Stomach (tissue), 9 donors: ENCODE results near the gene C16orf95. TPM values are rescaled to one million over a fixed set of nuclear protein-coding genes. Genes with fewer than 3 reads are reported as not detected.
A peak's percentile ranks its signal among the peaks of the same experiment; 100 is the strongest.

ENCODE experiments used
- DNase-seq, 2 donors: peaks; one replicate each; pipeline versions ENCODE4 v3.0.0 to v3.0.0-alpha.2; 2013 to 2019
- H3K27ac ChIP-seq, 5 donors: fragments of 200-600 bp in 4 of 5; sonication (generic) in 4 of 5; one replicate each; pipeline ENCODE4 v1.5.1; 2013 to 2019; ENCODE audit warnings: mild to moderate bottlenecking in 1 of 5, moderate library complexity in 1 of 5
- H3K27me3 ChIP-seq, 3 donors: fragments of 200-600 bp; sonication (generic); one replicate each; pipeline ENCODE4 v1.5.1; 2017 to 2019; ENCODE audit warnings: mixed run types in 1 of 3
- H3K36me3 ChIP-seq, 4 donors: fragments of 200-600 bp; sonication (generic); 1 replicate in 3 of 4; 2 replicates in 1 of 4; pipeline ENCODE4 v1.5.1; 2016 to 2019
- H3K4me1 ChIP-seq, 4 donors: fragments of 200-600 bp; sonication (generic); one replicate each; pipeline ENCODE4 v1.5.1; 2016 to 2019
- H3K4me3 ChIP-seq, 4 donors: fragments of 200-600 bp; sonication (generic) in 3 of 4; one replicate each; pipeline ENCODE4 v1.5.1; 2016 to 2019; ENCODE audit warnings: mild to moderate bottlenecking in 1 of 4
- H3K9me3 ChIP-seq, 4 donors: fragments of 200-600 bp; sonication (generic); one replicate each; pipeline ENCODE4 v1.5.1; 2016 to 2019
- EP300 ChIP-seq: sonication (generic); formaldehyde crosslinking; IDR thresholded peaks from one replicate; pipeline ENCODE4 v1.6.1; 2017; ENCODE audit warnings: antibody characterized with exemption
- POLR2A ChIP-seq, 4 donors: fragments of 450-650 bp; IDR thresholded peaks; one replicate each; pipeline ENCODE4 v1.6.1; 2016; ENCODE audit warnings: antibody characterized with exemption in 4 of 4, control low read depth in 2 of 4, mild to moderate bottlenecking in 1 of 4, moderate library complexity in 1 of 4
- POLR2AphosphoS5 ChIP-seq, 3 donors: sonication (generic); formaldehyde crosslinking; IDR thresholded peaks; one replicate each; pipeline ENCODE4 v1.6.1; 2016; ENCODE audit warnings: antibody characterized with exemption in 3 of 3
- WGBS, 5 donors: extraction: QIAGEN DNeasy Blood & Tissue Kit in 3 of 5; methylation state at CpG; one replicate each; pipeline versions ENCODE4 v1.1.5 to v1.1.7; 2013 to 2018; 5-methylcytosine and 5-hydroxymethylcytosine counted together
- intact Hi-C: fragments of 100-400 bp; cut with DNase I; formaldehyde crosslinking; loops from one replicate; pipeline ENCODE4 v1.15.1; 2023; ENCODE audit warnings: low total_unique reads
- polyA plus RNA-seq, 3 donors: library from polyadenylated mRNA; stranded (reverse); fragments of 200-250 nt; gene quantifications; one replicate each; pipeline ENCODE4 v1.2.3, GENCODE V29; 2013
- total RNA-seq, 5 donors: library from RNA; depleted of rRNA; stranded (reverse); fragments of >200 nt; gene quantifications; one replicate each; pipeline versions ENCODE4 v1.1.0 to v1.2.3, GENCODE V29; 2014 to 2016
- TF ChIP-seq, protein P1 (sequence below), 7 experiments: fragments of 450-650 bp in 4 of 7; fragments of 200-600 bp in 3 of 7; sonication (generic) in 3 of 7; IDR thresholded peaks; one replicate each; pipeline ENCODE4 v1.5.1; 2016 to 2019; ENCODE audit warnings: antibody characterized with exemption in 7 of 7, control low read depth in 2 of 7, mild to moderate bottlenecking in 1 of 7
- donor health status: healthy with polysubstance abuse.
- donor health status: Bipolar disorder and iron deficiency.
- donor health status: healthy.

C16orf95 gene
- total and polyA plus RNA-seq, 8 donors: 0.55 to 4.9 (median 4.3) TPM; not detected in 3

DNA sequence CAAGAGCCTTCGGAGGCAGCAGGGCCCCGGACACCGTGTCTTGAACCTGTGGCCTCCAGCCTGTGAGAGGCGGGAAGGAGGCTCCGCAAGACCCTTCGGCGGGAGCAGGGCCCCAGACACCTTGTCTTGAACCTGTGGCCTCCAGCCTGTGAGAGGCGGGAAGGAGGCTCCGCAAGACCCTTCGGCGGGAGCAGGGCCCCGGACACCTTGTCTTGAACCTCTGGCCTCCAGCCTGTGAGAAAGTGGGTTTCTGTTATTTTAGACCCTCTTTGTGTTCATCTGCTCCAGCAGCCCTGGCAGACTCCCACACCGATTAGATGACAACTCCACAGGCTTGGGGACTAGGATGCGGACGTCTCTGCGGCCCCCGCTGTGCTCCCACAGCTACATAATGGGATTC is 36.4 kb upstream of the C16orf95 start:
- no peak for DNase-seq
- H3K27me3 ChIP-seq: no peaks in the 10 kb centered on the region
- 91 to 97% (median 95%) methylated on average over 11 to 17 of the region's 17 CpGs for WGBS, 5 donors
- no peak for TF ChIP-seq POLR2A (IDR thresholded peaks at IDR 0.05)
- TF ChIP-seq, protein P1, sequence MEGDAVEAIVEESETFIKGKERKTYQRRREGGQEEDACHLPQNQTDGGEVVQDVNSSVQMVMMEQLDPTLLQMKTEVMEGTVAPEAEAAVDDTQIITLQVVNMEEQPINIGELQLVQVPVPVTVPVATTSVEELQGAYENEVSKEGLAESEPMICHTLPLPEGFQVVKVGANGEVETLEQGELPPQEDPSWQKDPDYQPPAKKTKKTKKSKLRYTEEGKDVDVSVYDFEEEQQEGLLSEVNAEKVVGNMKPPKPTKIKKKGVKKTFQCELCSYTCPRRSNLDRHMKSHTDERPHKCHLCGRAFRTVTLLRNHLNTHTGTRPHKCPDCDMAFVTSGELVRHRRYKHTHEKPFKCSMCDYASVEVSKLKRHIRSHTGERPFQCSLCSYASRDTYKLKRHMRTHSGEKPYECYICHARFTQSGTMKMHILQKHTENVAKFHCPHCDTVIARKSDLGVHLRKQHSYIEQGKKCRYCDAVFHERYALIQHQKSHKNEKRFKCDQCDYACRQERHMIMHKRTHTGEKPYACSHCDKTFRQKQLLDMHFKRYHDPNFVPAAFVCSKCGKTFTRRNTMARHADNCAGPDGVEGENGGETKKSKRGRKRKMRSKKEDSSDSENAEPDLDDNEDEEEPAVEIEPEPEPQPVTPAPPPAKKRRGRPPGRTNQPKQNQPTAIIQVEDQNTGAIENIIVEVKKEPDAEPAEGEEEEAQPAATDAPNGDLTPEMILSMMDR (IDR thresholded peaks at IDR 0.05): no peak
- H3K4me3 ChIP-seq: no peak overlapping the region
- no peak overlapping the region for H3K27ac ChIP-seq
- peaks cover 0 to 17% (median 3%) of the 10 kb centered on the region in 4 donors for H3K4me1 ChIP-seq
- intact Hi-C loops: no loop called here
- H3K9me3 ChIP-seq: no peaks in the 10 kb centered on the region
- peaks cover 10 to 68% (median 56%) of the 10 kb centered on the region in 4 donors for H3K36me3 ChIP-seq

DNA sequence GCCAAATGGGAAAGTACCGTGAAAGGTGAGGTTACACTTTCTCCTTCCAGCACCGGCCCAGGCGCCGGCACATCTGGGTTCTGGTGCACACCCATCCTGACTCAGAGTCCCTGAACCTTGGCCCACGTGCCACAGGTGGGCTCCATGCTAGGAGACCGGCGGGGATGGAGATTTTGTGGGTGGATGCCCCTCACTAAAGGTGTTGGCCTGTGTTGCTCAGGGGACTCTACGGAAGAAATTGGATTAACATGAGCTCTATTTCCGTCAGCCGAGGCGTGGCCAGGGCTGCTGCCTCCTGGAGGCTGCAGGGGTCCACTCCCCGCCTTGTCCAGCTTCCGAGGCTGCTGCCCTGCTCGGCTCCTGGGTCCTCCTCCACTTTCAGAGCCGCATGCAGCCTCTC is 35.6 kb upstream of the C16orf95 start:
- WGBS, 5 donors: 94 to 96% (median 95%) methylated on average over 10 to 15 of the region's 15 CpGs
- intact Hi-C loops: no loop called here

DNA sequence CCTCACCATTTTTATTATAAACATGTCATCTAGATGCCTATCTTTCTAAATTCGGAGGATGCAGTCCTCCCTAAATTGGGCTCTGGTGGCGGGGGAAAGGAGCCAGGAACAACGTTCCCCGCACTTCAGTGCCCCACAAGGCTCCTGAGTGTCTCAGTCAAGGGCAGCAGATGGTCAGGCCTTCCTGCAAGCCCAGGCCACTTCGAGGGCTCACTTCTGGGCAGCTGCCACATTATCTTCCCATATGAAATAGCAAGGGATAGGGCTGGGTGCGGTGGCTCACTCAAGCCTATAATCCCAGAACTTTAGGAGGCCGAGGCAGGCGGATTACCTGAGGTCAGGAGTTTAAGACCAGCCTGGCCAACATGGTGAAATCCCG is 34.1 kb upstream of the C16orf95 start:
- H3K27me3 ChIP-seq: no peaks in the 10 kb centered on the region
- TF ChIP-seq POLR2A (IDR thresholded peaks at IDR 0.05) (no peak), POLR2AphosphoS5 (IDR thresholded peaks at IDR 0.05) (no peak), EP300 (no peak)
- TF ChIP-seq, protein P1 (IDR thresholded peaks at IDR 0.05): no peak
- WGBS, 5 donors: 57 to 76% (median 72%) methylated on average over 9 of the region's 9 CpGs
- DNase-seq: no peak
- H3K27ac ChIP-seq: no peak overlapping the region
- intact Hi-C loops: no loop called here
- peaks cover 9 to 63% (median 51%) of the 10 kb centered on the region in 4 donors for H3K36me3 ChIP-seq
- no peak overlapping the region for H3K4me3 ChIP-seq
- no peaks in the 10 kb centered on the region for H3K9me3 ChIP-seq
- H3K4me1 ChIP-seq: peaks cover 0 to 17% (median 3%) of the 10 kb centered on the region in 4 donors

More for the DNA sequence above, 35.6 kb upstream of the C16orf95 start:
- DNase-seq: no peak
- Histone ChIP-seq H3K36me3 (peaks cover 4 to 68% (median 56%) of the 10 kb centered on the region in 4 donors), H3K27me3 (no peaks in the 10 kb centered on the region), H3K4me1 (peaks cover 0 to 17% (median 3%) of the 10 kb centered on the region in 4 donors), H3K4me3 (no peak overlapping the region), H3K27ac (no peak overlapping the region), H3K9me3 (no peaks in the 10 kb centered on the region)
- TF ChIP-seq, protein P1 (IDR thresholded peaks at IDR 0.05): no peak
- TF ChIP-seq POLR2AphosphoS5 (IDR thresholded peaks at IDR 0.05): no peak
- TF ChIP-seq POLR2A (IDR thresholded peaks at IDR 0.05): no peak
- TF ChIP-seq EP300: no peak

DNA sequence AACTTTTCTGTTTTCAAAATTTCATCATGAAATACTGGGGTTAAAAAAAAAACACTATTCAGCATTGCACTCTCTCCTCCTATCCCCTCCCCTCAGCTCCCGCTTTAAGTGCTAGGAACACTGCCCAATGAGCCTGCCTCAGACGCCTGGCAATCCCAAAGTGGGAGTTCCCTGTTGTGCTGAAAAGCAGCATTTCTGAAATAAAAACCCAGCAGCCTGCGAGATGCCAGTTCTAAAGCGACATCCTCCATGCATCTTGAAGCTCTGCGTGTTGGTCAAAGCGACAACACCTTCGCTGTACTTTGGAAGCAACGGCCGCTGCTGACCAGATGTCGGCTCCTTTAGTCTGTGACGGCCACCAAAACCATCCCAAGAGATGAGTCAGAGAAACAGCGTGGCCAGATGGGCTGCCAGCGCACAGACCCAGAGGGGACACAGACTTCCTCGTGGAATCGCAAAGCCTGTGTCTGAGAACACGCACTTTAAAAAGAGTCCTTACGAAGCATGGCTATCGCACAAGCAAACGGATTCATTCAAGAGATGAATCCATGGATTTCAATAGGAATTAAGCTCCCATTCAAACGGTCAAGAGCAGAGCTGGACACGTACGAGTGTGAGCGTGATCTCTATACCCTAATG is 33.6 kb upstream of the C16orf95 start:
- no peak for TF ChIP-seq POLR2A (IDR thresholded peaks at IDR 0.05)
- TF ChIP-seq POLR2AphosphoS5 (IDR thresholded peaks at IDR 0.05): no peak
- TF ChIP-seq, protein P1 (IDR thresholded peaks at IDR 0.05): no peak
- no peak for TF ChIP-seq EP300
- Histone ChIP-seq H3K9me3 (no peaks in the 10 kb centered on the region), H3K36me3 (peaks cover 14 to 65% (median 53%) of the 10 kb centered on the region in 4 donors), H3K4me1 (peaks cover under 1 to 20% (median 6%) of the 10 kb centered on the region in 4 donors), H3K27ac (no peak overlapping the region), H3K4me3 (no peak overlapping the region), H3K27me3 (no peaks in the 10 kb centered on the region)
- DNase-seq: peak in 1 of 2 donors; percentile 54
- intact Hi-C loops: no loop called here
- 77 to 81% (median 79%) methylated on average over 23 of the region's 23 CpGs for WGBS, 5 donors
